Chondrocyte (in vitro differentiated cells): ENCODE data around the gene GNAL. TPM values are rescaled to one million over a fixed set of nuclear protein-coding genes. Genes with fewer than 3 reads are reported as not detected.

Experiments used
- DNase-seq: peaks from one replicate; pipeline ENCODE4 v3.0.0; 2021; ENCODE audit warnings: mixed read lengths, low spot score
- H3K27ac Mint-ChIP-seq: one replicate; pipeline ENCODE4 v1.8.0; 2021; ENCODE audit warnings: mild to moderate bottlenecking, moderate library complexity, mixed read lengths; ENCODE audit not compliant: unreplicated experiment
- H3K27me3 Mint-ChIP-seq: 2 replicates; pipeline ENCODE4 v1.8.0; 2021; ENCODE audit warnings: low read depth, mixed read lengths
- H3K36me3 Mint-ChIP-seq: 2 replicates; pipeline ENCODE4 v1.8.0; 2021; ENCODE audit warnings: low read depth, mixed read lengths
- H3K4me1 Mint-ChIP-seq: 2 replicates; pipeline ENCODE4 v1.8.0; 2021; ENCODE audit warnings: low read depth, mild to moderate bottlenecking, mixed read lengths
- H3K4me3 Mint-ChIP-seq: one replicate; pipeline ENCODE4 v1.8.0; 2021; ENCODE audit warnings: mild to moderate bottlenecking, moderate library complexity, mixed read lengths; ENCODE audit not compliant: unreplicated experiment
- H3K9me3 Mint-ChIP-seq: 2 replicates; pipeline ENCODE4 v1.8.0; 2021; ENCODE audit warnings: low read depth, mixed read lengths
- CTCF ChIP-seq: fragments of 200-600 bp; sonication (generic); IDR thresholded peaks from 2 replicates; pipeline ENCODE4 v1.5.0; 2021; ENCODE audit warnings: antibody characterized with exemption, mild to moderate bottlenecking, moderate library complexity
- total RNA-seq: library from RNA; stranded (reverse); gene quantifications from 3 replicates; pipeline ENCODE4 v1.2.1, GENCODE V29; 2021

Gene GNAL
- total RNA-seq, 1 donor from 2014 or later = 5.9 TPM

- no peak overlapping the region for H3K27ac Mint-ChIP-seq
- no peaks in the 10 kb centered on the region for H3K9me3 Mint-ChIP-seq
- H3K27me3 Mint-ChIP-seq = no peaks in the 10 kb centered on the region
- no peaks in the 10 kb centered on the region for H3K36me3 Mint-ChIP-seq
- TF ChIP-seq CTCF = no peak
- H3K4me1 Mint-ChIP-seq = no peaks in the 10 kb centered on the region
- H3K4me3 Mint-ChIP-seq = no peak overlapping the region
- DNase-seq = no peak
Observed at GRCh38 chr18:11820697-11821096, 131.6 kb downstream of the GNAL start.

GRCh38 chr18:11821208-11821607 is 132.1 kb downstream of the GNAL start:
- Mint-ChIP-seq H3K4me3 (no peak overlapping the region), H3K36me3 (no peaks in the 10 kb centered on the region), H3K27me3 (no peaks in the 10 kb centered on the region), H3K27ac (no peak overlapping the region), H3K4me1 (no peaks in the 10 kb centered on the region), H3K9me3 (no peaks in the 10 kb centered on the region)
- no peak for DNase-seq
- no peak for TF ChIP-seq CTCF

GRCh38 chr18:11821643-11822237 is 132.7 kb downstream of the GNAL start:
- no peak for DNase-seq
- H3K4me1 Mint-ChIP-seq = no peaks in the 10 kb centered on the region
- no peaks in the 10 kb centered on the region for H3K36me3 Mint-ChIP-seq
- no peak overlapping the region for H3K4me3 Mint-ChIP-seq
- no peak for TF ChIP-seq CTCF
- H3K27me3 Mint-ChIP-seq = no peaks in the 10 kb centered on the region
- no peak overlapping the region for H3K27ac Mint-ChIP-seq
- no peaks in the 10 kb centered on the region for H3K9me3 Mint-ChIP-seq

- no peak overlapping the region for H3K4me3 Mint-ChIP-seq
- no peak overlapping the region for H3K27ac Mint-ChIP-seq
- H3K9me3 Mint-ChIP-seq = no peaks in the 10 kb centered on the region
- DNase-seq = no peak
- no peak for TF ChIP-seq CTCF
- no peaks in the 10 kb centered on the region for H3K27me3 Mint-ChIP-seq
- no peaks in the 10 kb centered on the region for H3K4me1 Mint-ChIP-seq
- H3K36me3 Mint-ChIP-seq = no peaks in the 10 kb centered on the region
Observed at GRCh38 chr18:11823545-11823944, 134.5 kb downstream of the GNAL start.

GRCh38 chr18:11826836-11827235 is 137.8 kb downstream of the GNAL start:
- peaks cover 4% of the 10 kb centered on the region for H3K9me3 Mint-ChIP-seq
- no peak overlapping the region for H3K4me3 Mint-ChIP-seq
- no peak overlapping the region for H3K27ac Mint-ChIP-seq
- no peak for DNase-seq
- H3K36me3 Mint-ChIP-seq = no peaks in the 10 kb centered on the region
- no peak for TF ChIP-seq CTCF
- no peaks in the 10 kb centered on the region for H3K27me3 Mint-ChIP-seq
- H3K4me1 Mint-ChIP-seq = no peaks in the 10 kb centered on the region
